ENCODE data around the gene ARHGEF2. TPM values are rescaled to one million over a fixed set of nuclear protein-coding genes. Genes with fewer than 3 reads are reported as not detected.

ARHGEF2 gene
- total RNA-seq, 1 donor from 2014 or later, result 211 TPM

DNA sequence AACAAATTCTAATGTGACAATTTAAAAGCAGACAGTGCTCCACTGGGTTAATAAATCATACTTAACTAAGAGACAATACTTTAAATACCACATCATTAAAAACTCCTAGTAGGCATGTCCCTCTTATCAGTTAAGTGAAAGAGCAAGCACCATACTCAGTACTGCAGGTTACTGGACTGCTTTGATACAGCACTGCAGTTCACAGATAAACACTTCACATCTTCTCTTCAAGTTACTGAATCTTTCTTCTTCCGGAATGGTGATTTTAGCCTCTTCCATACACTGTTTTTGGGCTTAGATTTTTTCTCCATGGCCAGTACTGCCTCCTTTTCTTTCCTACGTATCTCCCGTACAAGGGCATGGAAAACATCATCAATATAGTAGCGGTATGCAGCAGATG, 78.2 kb downstream of the ARHGEF2 start:
- Mint-ChIP-seq H3K27ac (no peak overlapping the region), H3K9me3 (no peaks in the 10 kb centered on the region), H3K27me3 (ENCODE audit: low read depth) (no peaks in the 10 kb centered on the region), H3K4me1 (ENCODE audit: low read depth) (peaks cover 2% of the 10 kb centered on the region), H3K36me3 (ENCODE audit: low read depth) (peaks cover 57% of the 10 kb centered on the region), H3K4me3 (ENCODE audit: low read depth) (no peak overlapping the region)
- DNase-seq (ENCODE audit: low spot score), result no peak
- intact Hi-C loops (cut with micrococcal nuclease), result no loop called here

- intact Hi-C loops (cut with micrococcal nuclease), result no loop called here
- DNase-seq (ENCODE audit: low spot score), result no peak
- H3K27ac Mint-ChIP-seq, result no peak overlapping the region
- H3K4me3 Mint-ChIP-seq (ENCODE audit: low read depth), result no peak overlapping the region
- H3K27me3 Mint-ChIP-seq (ENCODE audit: low read depth), result no peaks in the 10 kb centered on the region
- peaks cover 55% of the 10 kb centered on the region for H3K36me3 Mint-ChIP-seq (ENCODE audit: low read depth)
- peaks cover 2% of the 10 kb centered on the region for H3K4me1 Mint-ChIP-seq (ENCODE audit: low read depth)
- H3K9me3 Mint-ChIP-seq, result no peaks in the 10 kb centered on the region
Observed at GRCh38 chr1:155899683-155900082, 78.7 kb downstream of the ARHGEF2 start.

DNA sequence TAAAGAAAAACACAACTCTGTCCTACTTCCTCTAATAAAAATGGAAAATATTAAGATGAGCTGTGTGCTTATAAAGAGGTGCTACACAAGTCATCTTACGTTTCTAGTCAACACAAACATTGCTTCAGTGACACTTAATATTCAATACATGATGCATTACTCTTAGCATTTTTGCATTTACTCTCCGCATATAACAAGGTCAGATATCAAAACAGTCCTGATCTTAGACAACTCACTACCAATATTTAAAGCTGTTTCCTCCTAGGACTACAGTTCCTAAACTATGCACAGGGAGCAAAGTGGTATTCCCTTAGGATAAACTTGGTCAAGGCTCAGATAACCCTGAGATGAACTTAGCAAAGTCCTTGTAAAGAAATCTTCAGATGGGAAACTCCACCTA, 79.5 kb downstream of the ARHGEF2 start:
- Mint-ChIP-seq H3K36me3 (ENCODE audit: low read depth) (peaks cover 47% of the 10 kb centered on the region), H3K27ac (no peak overlapping the region), H3K9me3 (no peaks in the 10 kb centered on the region), H3K4me3 (ENCODE audit: low read depth) (no peak overlapping the region), H3K27me3 (ENCODE audit: low read depth) (no peaks in the 10 kb centered on the region), H3K4me1 (ENCODE audit: low read depth) (peaks cover 3% of the 10 kb centered on the region)
- intact Hi-C loops (cut with micrococcal nuclease), result no loop called here
- no peak for DNase-seq (ENCODE audit: low spot score)

DNA sequence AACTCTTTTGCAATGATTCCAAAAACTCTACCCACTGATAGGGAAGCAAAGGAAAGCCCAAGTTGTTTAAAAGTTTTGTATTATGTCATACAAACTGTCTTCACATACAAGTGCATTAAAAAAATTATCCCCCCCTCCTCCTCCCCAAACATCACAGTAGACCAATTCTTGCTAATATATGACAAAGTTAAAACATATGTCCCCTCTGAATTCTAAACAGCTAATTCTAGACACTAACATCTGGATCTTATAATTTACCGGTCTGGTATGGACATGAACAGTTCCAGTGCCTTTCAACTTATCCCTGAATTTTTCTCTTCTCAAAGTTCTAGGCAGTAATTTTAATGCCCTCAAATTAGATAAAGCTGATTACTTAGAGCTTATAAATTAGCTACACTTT, 80.6 kb downstream of the ARHGEF2 start:
- Mint-ChIP-seq H3K36me3 (ENCODE audit: low read depth) (peaks cover 39% of the 10 kb centered on the region), H3K4me3 (ENCODE audit: low read depth) (no peak overlapping the region), H3K9me3 (no peaks in the 10 kb centered on the region), H3K27ac (no peak overlapping the region), H3K27me3 (ENCODE audit: low read depth) (no peaks in the 10 kb centered on the region), H3K4me1 (ENCODE audit: low read depth) (peaks cover 14% of the 10 kb centered on the region)
- DNase-seq (ENCODE audit: low spot score), result no peak
- intact Hi-C loops (cut with micrococcal nuclease), result no loop called here

Other genes with a start within 250 kb of the ARHGEF2 start
- 56.2 and 68.3 TPM in 2 replicates for gene GON4L, start 121.3 kb downstream of the ARHGEF2 start, total RNA-seq
- gene SYT11, start 119.0 kb downstream of the ARHGEF2 start, total RNA-seq, result 22.3 and 23.3 TPM in 2 replicates
- 20.0 and 27.0 TPM in 2 replicates for gene RIT1, start 67.2 kb downstream of the ARHGEF2 start, total RNA-seq
- gene KHDC4, start 44.1 kb downstream of the ARHGEF2 start, total RNA-seq, result 78.4 and 83.5 TPM in 2 replicates
- not detected in 2 replicates for gene RXFP4, start 36.9 kb downstream of the ARHGEF2 start, total RNA-seq
- 227 and 239 TPM in 2 replicates for gene SSR2, start 42.4 kb upstream of the ARHGEF2 start, total RNA-seq
- 71.3 and 73.3 TPM in 2 replicates for gene UBQLN4, start 75.3 kb upstream of the ARHGEF2 start, total RNA-seq
- gene LAMTOR2, start 76.2 kb upstream of the ARHGEF2 start, total RNA-seq, result 71.0 and 72.5 TPM in 2 replicates
- 0.18 and 0.21 TPM in 2 replicates for gene RAB25, start 82.6 kb upstream of the ARHGEF2 start, total RNA-seq
- gene MEX3A, start 103.9 kb upstream of the ARHGEF2 start, total RNA-seq, result 1.2 and 1.6 TPM in 2 replicates
- 246 and 247 TPM in 2 replicates for gene LMNA, start 136.2 kb upstream of the ARHGEF2 start, total RNA-seq
- gene SEMA4A, start 175.0 kb upstream of the ARHGEF2 start, total RNA-seq, result 128 and 132 TPM in 2 replicates
- 62.6 and 63.7 TPM in 2 replicates for gene SLC25A44, start 215.6 kb upstream of the ARHGEF2 start, total RNA-seq
- gene PMF1, start 234.5 kb upstream of the ARHGEF2 start, total RNA-seq, result 115 and 117 TPM in 2 replicates

Measured in activated T-helper 2 cell treated with anti-CD3 and anti-CD28 coated beads, Interferon-gamma antibody, Interleukin-2, Interleukin-4, amounts not matched to agents 10 μg/mL and 5 μg/mL and 100 μg/mL, durations not matched to agents 14 hours and 24 hours and 36 hours (primary cell).